Peyer's patch (tissue), 4 donors: Measurements from ENCODE around the gene STPG1.

Source experiments
- CTCF ChIP-seq, 6 experiments: fragments of 450-650 bp in 4 of 6; fragments of 200-600 bp in 2 of 6; sonication (generic) in 1 of 6; IDR thresholded peaks; one replicate each; pipeline ENCODE4 v1.5.1; 2017 to 2019; ENCODE audit warnings: antibody characterized with exemption in 6 of 6, mild to moderate bottlenecking in 3 of 6, moderate library complexity in 1 of 6
- POLR2A ChIP-seq, 2 donors: fragments of 450-650 bp; IDR thresholded peaks; one replicate each; pipeline ENCODE4 v1.5.1; 2017; ENCODE audit warnings: antibody characterized with exemption in 2 of 2, mild to moderate bottlenecking in 2 of 2, moderate library complexity in 2 of 2

DNA sequence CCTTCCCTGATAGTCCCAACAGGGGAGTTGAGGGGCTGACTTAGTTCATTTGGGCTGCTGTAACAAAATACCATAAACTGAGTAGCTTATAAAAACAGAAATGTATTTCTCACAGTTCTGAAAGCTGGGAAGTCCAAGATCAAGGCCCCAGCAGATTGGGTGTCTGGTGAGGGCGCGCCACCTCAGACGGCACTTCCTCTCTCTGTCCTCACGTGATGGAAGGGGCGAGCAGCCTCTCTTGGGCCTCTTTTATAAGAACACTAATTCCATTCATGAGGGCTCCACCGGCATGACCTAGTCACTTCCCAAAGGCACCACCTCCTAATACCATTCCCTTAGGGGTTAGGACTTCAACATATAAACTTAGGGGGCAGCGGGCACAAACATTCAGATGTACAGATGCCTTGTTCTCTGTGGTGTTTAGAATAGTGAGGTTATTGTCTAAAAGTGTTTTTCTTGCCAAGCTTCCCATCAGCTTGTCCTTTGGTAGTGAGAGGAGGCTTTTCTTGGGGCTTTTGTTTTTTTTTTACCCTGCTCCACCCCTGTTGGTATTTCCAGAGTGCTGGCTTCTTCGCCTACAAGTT lies 22.3 kb upstream of the STPG1 start:
- TF ChIP-seq POLR2A (IDR thresholded peaks at IDR 0.05) (no peak), CTCF (IDR thresholded peaks at IDR 0.05) (no peak)
